Karpas-422 (cell line): ENCODE measurements around the gene UBTFL1. TPM values are rescaled to one million over a fixed set of nuclear protein-coding genes. Genes with fewer than 3 reads are reported as not detected.
A peak's percentile ranks its signal among the peaks of the same experiment; 100 is the strongest.

Source experiments
- DNase-seq: peaks from one replicate; pipeline ENCODE4 v3.0.0-alpha.2; 2015
- H2AFZ ChIP-seq: fragments of 200-600 bp; sonication (generic); 2 replicates; pipeline ENCODE4 v1.6.1; 2014; ENCODE audit warnings: antibody characterized with exemption, low read length, mixed read lengths
- H3K27ac ChIP-seq: fragments of 200-600 bp; sonication (generic); 2 replicates; pipeline ENCODE4 v1.5.1; 2014; ENCODE audit warnings: mild to moderate bottlenecking, low read length, moderate library complexity
- H3K27me3 ChIP-seq: fragments of 200-600 bp; sonication (generic); 2 replicates; pipeline ENCODE4 v1.6.1; 2014; ENCODE audit warnings: low read length, mixed read lengths
- H3K36me3 ChIP-seq: fragments of 200-600 bp; sonication (generic); 2 replicates; pipeline ENCODE4 v1.6.1; 2014; ENCODE audit warnings: low read length, mixed read lengths; ENCODE audit not compliant: insufficient read depth
- H3K4me1 ChIP-seq: fragments of 200-600 bp; sonication (generic); 2 replicates; pipeline ENCODE4 v1.6.1; 2014; ENCODE audit warnings: mild to moderate bottlenecking, low read length, mixed read lengths
- H3K4me2 ChIP-seq: fragments of 200-600 bp; sonication (generic); 2 replicates; pipeline ENCODE4 v1.6.1; 2014; ENCODE audit warnings: low read length, low read depth, mild to moderate bottlenecking; ENCODE audit not compliant: poor library complexity, severe bottlenecking
- H3K4me3 ChIP-seq: fragments of 200-600 bp; sonication (generic); 2 replicates; pipeline ENCODE4 v1.5.1; 2014; ENCODE audit warnings: mild to moderate bottlenecking, antibody characterized with exemption, low read length, mixed read lengths
- H3K79me2 ChIP-seq: fragments of 200-600 bp; sonication (generic); 2 replicates; pipeline ENCODE4 v1.6.1; 2014; ENCODE audit warnings: mild to moderate bottlenecking, low read length, mixed read lengths
- H3K9ac ChIP-seq: fragments of 200-600 bp; sonication (generic); 2 replicates; pipeline ENCODE4 v1.6.0; 2014; ENCODE audit warnings: low read length
- H3K9me2 ChIP-seq: fragments of 200-600 bp; sonication (generic), shearing (Covaris generic); replicated peaks from 2 replicates; pipeline ENCODE4 v1.6.0; 2014; ENCODE audit warnings: mild to moderate bottlenecking, low read length, moderate library complexity; ENCODE audit not compliant: insufficient read depth
- H3K9me3 ChIP-seq: fragments of 300-700, 200-600 bp; sonication (generic); 2 replicates; pipeline ENCODE4 v1.6.1; 2014; ENCODE audit warnings: low read length, mixed read lengths
- H4K20me1 ChIP-seq: fragments of 200-600 bp; sonication (generic); 2 replicates; pipeline ENCODE4 v1.6.1; 2014; ENCODE audit warnings: mild to moderate bottlenecking, antibody characterized with exemption, low read length, low read depth; ENCODE audit not compliant: insufficient read depth
- total RNA-seq: library from RNA; depleted of rRNA; stranded (reverse); fragments of >200 nt; shearing (Covaris generic); gene quantifications from 2 replicates; pipeline ENCODE4 v1.2.3, GENCODE V29; 2014; ENCODE audit warnings: low replicate concordance

The UBTFL1 gene
- total RNA-seq, 1 experiment from 2014 or later, result not detected

GRCh38 chr11:90113541-90113940, 27.8 kb downstream of the UBTFL1 start:
- no peaks in the 10 kb centered on the region for H4K20me1 ChIP-seq
- no peaks in the 10 kb centered on the region for H3K36me3 ChIP-seq
- H2AFZ ChIP-seq, result no peak overlapping the region
- DNase-seq, result peak; percentile 71
- no peaks in the 10 kb centered on the region for H3K27me3 ChIP-seq
- H3K9me3 ChIP-seq, result no peaks in the 10 kb centered on the region
- no peaks in the 10 kb centered on the region for H3K4me1 ChIP-seq
- no peak overlapping the region for H3K4me2 ChIP-seq
- H3K27ac ChIP-seq, result no peak overlapping the region
- H3K9me2 ChIP-seq, result no peaks in the 10 kb centered on the region
- H3K79me2 ChIP-seq, result no peaks in the 10 kb centered on the region
- no peak overlapping the region for H3K4me3 ChIP-seq
- H3K9ac ChIP-seq, result no peak overlapping the region

GRCh38 chr11:90120191-90120590, 34.4 kb downstream of the UBTFL1 start:
- Histone ChIP-seq H3K4me3 (no peak overlapping the region), H4K20me1 (no peaks in the 10 kb centered on the region), H3K4me2 (no peak overlapping the region), H3K36me3 (no peaks in the 10 kb centered on the region), H3K9ac (no peak overlapping the region), H3K9me3 (no peaks in the 10 kb centered on the region), H3K9me2 (no peaks in the 10 kb centered on the region), H3K4me1 (no peaks in the 10 kb centered on the region), H2AFZ (no peak overlapping the region), H3K79me2 (no peaks in the 10 kb centered on the region), H3K27ac (no peak overlapping the region), H3K27me3 (no peaks in the 10 kb centered on the region)
- DNase-seq, result no peak

- Histone ChIP-seq H2AFZ (no peak overlapping the region), H3K4me2 (no peak overlapping the region), H3K9me3 (no peaks in the 10 kb centered on the region), H3K4me3 (no peak overlapping the region), H3K27ac (no peak overlapping the region), H3K4me1 (no peaks in the 10 kb centered on the region), H3K27me3 (no peaks in the 10 kb centered on the region), H3K9me2 (no peaks in the 10 kb centered on the region), H3K79me2 (no peaks in the 10 kb centered on the region), H4K20me1 (no peaks in the 10 kb centered on the region), H3K36me3 (no peaks in the 10 kb centered on the region), H3K9ac (no peak overlapping the region)
- DNase-seq, result no peak
These were observed 38.6 kb downstream of the UBTFL1 start for GRCh38 chr11:90124371-90124770.

- Histone ChIP-seq H3K4me1 (no peaks in the 10 kb centered on the region), H3K27ac (no peak overlapping the region)
These were observed 39.2 kb downstream of the UBTFL1 start for GRCh38 chr11:90124946-90125345.

GRCh38 chr11:90133560-90134477, 48.1 kb downstream of the UBTFL1 start:
- Histone ChIP-seq H3K79me2 (no peaks in the 10 kb centered on the region), H3K27me3 (0 out of 2 replicates have a peak, but pooled peaks cover 2% of the 10 kb centered on the region), H3K4me3 (no peak overlapping the region), H4K20me1 (no peaks in the 10 kb centered on the region), H3K9me2 (no peaks in the 10 kb centered on the region), H3K4me1 (no peaks in the 10 kb centered on the region), H3K9me3 (no peaks in the 10 kb centered on the region), H3K36me3 (no peaks in the 10 kb centered on the region), H3K9ac (no peak overlapping the region), H3K4me2 (no peak overlapping the region), H2AFZ (no peak overlapping the region), H3K27ac (no peak overlapping the region)
- no peak for DNase-seq

More at GRCh38 chr11:90124946-90125345, 39.2 kb downstream of the UBTFL1 start:
- Histone ChIP-seq H3K4me3 (no peak overlapping the region), H3K79me2 (no peaks in the 10 kb centered on the region), H3K4me2 (no peak overlapping the region), H3K27me3 (no peaks in the 10 kb centered on the region), H3K36me3 (no peaks in the 10 kb centered on the region), H3K9me2 (no peaks in the 10 kb centered on the region), H3K9ac (no peak overlapping the region), H4K20me1 (no peaks in the 10 kb centered on the region), H2AFZ (no peak overlapping the region), H3K9me3 (no peaks in the 10 kb centered on the region)
- no peak for DNase-seq

- Histone ChIP-seq H3K36me3 (no peaks in the 10 kb centered on the region), H3K9me3 (no peaks in the 10 kb centered on the region), H3K27ac (no peak within 1 kb of the TSS), H3K9me2 (no peaks in the 10 kb centered on the region), H3K27me3 (0 out of 2 replicates have a peak, but pooled peaks cover 2% of the 10 kb centered on the region), H3K79me2 (no peaks in the 10 kb centered on the region), H3K4me3 (no peak within 1 kb of the TSS), H3K4me1 (no peaks in the 10 kb centered on the region), H3K4me2 (no peak within 1 kb of the TSS), H3K9ac (no peak within 1 kb of the TSS), H2AFZ (no peak within 1 kb of the TSS), H4K20me1 (no peaks in the 10 kb centered on the region)
- no peak for DNase-seq
These were observed 48.8 kb downstream of the UBTFL1 start, which contains the start of gene NAALAD2 for GRCh38 chr11:90134478-90135003. Gene NAALAD2 (plus strand): TSS chr11:90134663. CDS start chr11:90134759, 96 bp downstream.

- no peaks in the 10 kb centered on the region for H3K9me2 ChIP-seq
- H3K4me2 ChIP-seq, result no peak overlapping the region
- H3K27me3 ChIP-seq, result 0 out of 2 replicates have a peak, but pooled peaks cover 2% of the 10 kb centered on the region
- DNase-seq, result no peak
- H3K4me3 ChIP-seq, result no peak overlapping the region
- H3K27ac ChIP-seq, result no peak overlapping the region
- no peaks in the 10 kb centered on the region for H3K9me3 ChIP-seq
- H3K9ac ChIP-seq, result no peak overlapping the region
- H3K4me1 ChIP-seq, result no peaks in the 10 kb centered on the region
- no peaks in the 10 kb centered on the region for H3K79me2 ChIP-seq
- no peaks in the 10 kb centered on the region for H3K36me3 ChIP-seq
- H2AFZ ChIP-seq, result no peak overlapping the region
- no peaks in the 10 kb centered on the region for H4K20me1 ChIP-seq
These were observed 49.3 kb downstream of the UBTFL1 start for GRCh38 chr11:90135016-90135415.
